ENCODE measurements around the gene NLGN3.

NLGN3 gene

DNA sequence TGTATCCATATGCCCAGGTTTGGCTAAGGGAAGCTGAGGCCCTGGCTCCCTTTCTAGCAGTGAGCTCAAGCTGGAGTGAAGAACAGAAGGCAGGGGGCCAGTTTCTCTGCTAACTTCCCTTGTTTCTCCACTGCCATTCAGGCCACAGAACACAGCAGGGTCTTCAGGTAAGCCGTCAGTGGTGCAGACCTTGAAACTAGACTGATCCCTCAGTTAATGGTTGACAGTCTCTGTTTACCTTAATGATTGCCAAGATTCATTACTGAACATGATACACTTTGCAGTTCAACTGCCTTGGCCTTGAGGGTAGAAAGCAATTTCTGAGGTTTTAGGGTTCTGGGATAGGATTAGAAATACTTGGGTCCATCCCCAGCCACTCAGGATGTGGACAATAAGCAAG, 69.5 kb downstream of the NLGN3 start:
- no peak for DNase-seq (ENCODE audit: low read depth in 2 of 2)

DNA sequence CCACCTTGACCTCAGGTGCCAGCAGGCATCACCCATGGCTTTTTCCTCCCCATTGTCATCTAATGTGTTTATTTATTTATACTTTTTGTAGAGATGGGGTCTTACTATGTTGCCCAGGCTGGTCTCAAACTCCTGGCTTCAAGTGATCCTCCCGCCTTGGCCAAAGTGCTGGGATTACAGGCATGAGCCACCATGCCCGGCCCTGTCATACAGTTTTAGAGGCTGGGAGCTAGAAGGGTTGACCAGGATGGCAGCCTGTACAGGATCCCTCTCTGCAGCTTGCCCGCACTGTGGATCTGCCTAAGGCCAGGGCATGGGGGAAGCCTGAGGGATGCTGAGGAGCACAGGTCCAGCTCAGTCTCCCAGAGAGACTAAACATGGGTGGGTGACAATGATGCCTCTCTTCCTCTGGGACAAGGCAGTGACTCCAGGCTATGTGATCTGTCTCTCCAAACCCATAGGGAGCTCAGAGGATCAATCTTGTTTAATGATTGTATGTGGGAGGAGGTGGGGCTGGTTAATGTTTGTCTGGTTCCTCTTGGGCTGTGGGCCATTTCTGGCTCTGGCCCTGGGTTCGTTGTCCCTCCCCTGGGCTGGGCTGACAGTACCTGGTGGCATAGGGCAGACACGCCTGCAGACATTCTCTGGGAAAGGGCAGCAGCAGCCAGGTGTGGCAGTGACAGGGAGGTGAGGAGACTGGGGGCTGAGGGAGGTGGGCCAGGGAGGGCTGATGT, 70.1 kb downstream of the NLGN3 start:
- no peak for DNase-seq (ENCODE audit: low read depth in 2 of 2)

DNA sequence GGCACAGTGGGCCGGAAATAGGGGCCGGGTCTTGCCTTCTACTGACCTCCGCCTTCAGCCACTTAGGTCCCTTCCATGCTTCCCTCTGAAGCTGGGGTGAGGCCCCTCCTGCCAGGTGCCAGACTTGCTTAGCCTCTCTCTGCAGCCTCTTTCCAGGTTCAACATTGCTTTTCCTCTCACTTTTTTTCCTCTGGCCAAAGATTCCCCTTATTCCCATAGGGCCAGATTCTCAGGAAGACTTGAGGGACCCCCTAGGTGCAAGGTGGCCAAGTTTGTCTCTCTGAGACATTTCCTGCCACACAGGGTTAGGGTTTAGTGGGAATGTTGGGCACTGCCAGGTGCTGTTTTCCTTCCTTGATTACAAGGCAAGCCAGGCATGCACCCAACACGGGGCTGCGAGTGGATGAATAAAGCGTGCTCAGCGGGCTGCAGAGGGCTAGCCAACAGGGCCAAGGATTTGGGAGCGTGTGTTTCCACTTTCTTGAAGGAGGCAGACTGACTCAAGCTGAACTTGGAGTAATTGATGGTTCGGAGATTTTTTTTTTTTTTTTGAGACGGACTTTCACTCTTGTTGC, 70.8 kb downstream of the NLGN3 start:
- DNase-seq (ENCODE audit: low read depth in 2 of 2) = no peak

DNA sequence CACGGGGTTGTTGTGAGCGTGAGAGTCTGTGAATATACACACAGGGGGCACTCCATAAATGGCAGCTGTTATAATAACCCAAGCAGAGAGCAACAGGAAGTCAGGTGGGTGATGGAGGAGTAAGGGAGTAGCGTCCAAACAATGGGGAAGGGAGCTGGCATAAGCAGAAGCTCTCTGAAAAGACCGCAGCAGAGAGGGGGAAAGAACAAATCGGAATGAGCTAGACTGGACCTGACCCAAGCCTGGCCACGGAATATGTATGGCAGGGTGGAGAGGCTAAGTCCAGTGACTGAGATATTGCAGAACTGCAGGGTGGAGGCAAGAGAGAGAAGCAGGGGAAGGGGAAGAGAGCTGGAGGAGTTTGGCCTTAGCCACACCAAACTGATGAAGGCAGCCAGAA, 71.8 kb downstream of the NLGN3 start:
- DNase-seq (ENCODE audit: low read depth in 2 of 2) = no peak

DNA sequence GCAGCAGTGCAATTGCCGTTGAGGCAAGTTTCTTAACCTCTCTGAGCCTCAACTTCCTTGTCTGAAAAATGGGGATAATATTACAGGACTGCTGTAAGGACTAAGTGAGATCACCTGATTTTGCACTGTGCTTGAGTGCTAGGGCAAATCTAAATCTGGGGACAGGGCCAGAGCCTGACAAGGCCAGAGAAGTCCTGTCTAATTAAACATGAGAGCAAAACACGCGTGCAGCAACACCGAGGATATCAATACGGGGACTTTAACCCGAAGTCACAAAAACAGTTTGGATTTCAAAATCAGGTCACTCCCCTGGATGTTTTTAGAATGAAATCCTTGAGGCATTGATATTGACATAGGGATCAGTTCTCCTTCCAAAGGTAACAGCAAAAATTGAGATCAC, 72.7 kb downstream of the NLGN3 start:
- no peak for DNase-seq (ENCODE audit: low read depth in 2 of 2)
